Cardiac muscle cell (in vitro differentiated cells and primary cell): ENCODE measurements around the gene NECAB3. TPM values are rescaled to one million over a fixed set of nuclear protein-coding genes. Genes with fewer than 3 reads are reported as not detected.
"Not testable (repeated sequence)": the region's sequence is repeated elsewhere in the genome, so short reads cannot be mapped to it uniquely, and the experiment has no call there.

Source experiments
- DNase-seq, 2 donors: peaks; one replicate each; pipeline versions ENCODE4 v3.0.0 to v3.0.0-alpha.2; 2010 to 2017; ENCODE audit warnings: low read depth in 1 of 2, low spot score in 1 of 2
- H3K27ac ChIP-seq: fragments of 200-600 bp; sonication (generic); 2 replicates; pipeline ENCODE4 v1.5.1; 2016
- H3K27me3 ChIP-seq: fragments of 200-600 bp; sonication (generic); 2 replicates; pipeline ENCODE4 v1.6.0; 2016; ENCODE audit warnings: control low read depth
- H3K36me3 ChIP-seq: fragments of 200-600 bp; sonication (generic); 2 replicates; pipeline ENCODE4 v1.5.1; 2016; ENCODE audit warnings: control low read depth
- H3K4me1 ChIP-seq: fragments of 200-600 bp; sonication (generic); 2 replicates; pipeline ENCODE4 v1.8.1; 2017; ENCODE audit warnings: low read depth, mild to moderate bottlenecking, mixed run types
- H3K4me3 ChIP-seq: fragments of 200-600 bp; sonication (generic); 2 replicates; pipeline ENCODE4 v1.5.1; 2016; ENCODE audit warnings: mild to moderate bottlenecking
- H3K9me3 ChIP-seq: fragments of 200-600 bp; sonication (generic); 2 replicates; pipeline ENCODE4 v1.5.1; 2017; ENCODE audit warnings: low read depth, mild to moderate bottlenecking, control low read depth
- CTCF ChIP-seq: IDR thresholded peaks from 2 replicates; pipeline ENCODE4 v1.5.1; 2012; ENCODE audit warnings: low read depth, mild to moderate bottlenecking, low read length
- polyA plus RNA-seq: library from polyadenylated mRNA; unstranded; fragments of >200 nt; fragmentation: Nextera tagmentation; extraction: Ambion mirVana; gene quantifications from 2 replicates; pipeline ENCODE4 v1.2.1, GENCODE V29; 2016
- total RNA-seq: library from RNA; depleted of rRNA; stranded (reverse); fragments of >200 nt; gene quantifications from 2 replicates; pipeline ENCODE4 v1.2.3, GENCODE V29; 2016

NECAB3 gene
- total and polyA plus RNA-seq, 2 experiments from 2014 or later, result 93.1 to 187 TPM

GRCh38 chr20:33650111-33650752 is 24.0 kb downstream of the NECAB3 start:
- no peak for TF ChIP-seq CTCF
- H3K9me3 ChIP-seq, result no peaks in the 10 kb centered on the region
- no peaks in the 10 kb centered on the region for H3K27me3 ChIP-seq
- no peak for DNase-seq
- no peak overlapping the region for H3K4me3 ChIP-seq
- H3K4me1 ChIP-seq, result peaks cover 18% of the 10 kb centered on the region
- peaks cover 6% of the 10 kb centered on the region for H3K36me3 ChIP-seq
- peak overlapping the region; percentile 42 for H3K27ac ChIP-seq

- no peak for DNase-seq
- TF ChIP-seq CTCF, result no peak
- Histone ChIP-seq H3K4me3 (no peak overlapping the region), H3K36me3 (peaks cover 13% of the 10 kb centered on the region), H3K4me1 (peaks cover 18% of the 10 kb centered on the region), H3K27ac (peak overlapping the region; percentile 54), H3K9me3 (no peaks in the 10 kb centered on the region), H3K27me3 (no peaks in the 10 kb centered on the region)
These were observed 25.0 kb downstream of the NECAB3 start for GRCh38 chr20:33649201-33649681.

- TF ChIP-seq CTCF, result no peak
- peak in 1 of 2 donors; percentile 74 for DNase-seq
- H3K27ac ChIP-seq, result peak overlapping the region; percentile 54
- H3K9me3 ChIP-seq, result no peaks in the 10 kb centered on the region
- peaks cover 13% of the 10 kb centered on the region for H3K36me3 ChIP-seq
- H3K4me1 ChIP-seq, result peaks cover 18% of the 10 kb centered on the region
- no peaks in the 10 kb centered on the region for H3K27me3 ChIP-seq
- H3K4me3 ChIP-seq, result no peak overlapping the region
These were observed 25.7 kb downstream of the NECAB3 start for GRCh38 chr20:33648396-33649004.

GRCh38 chr20:33647603-33648395 is 26.4 kb downstream of the NECAB3 start:
- Histone ChIP-seq H3K27me3 (no peaks in the 10 kb centered on the region), H3K36me3 (peaks cover 13% of the 10 kb centered on the region), H3K4me3 (no peak overlapping the region), H3K4me1 (peaks cover 18% of the 10 kb centered on the region), H3K27ac (peak overlapping the region; percentile 54), H3K9me3 (no peaks in the 10 kb centered on the region)
- peak in 1 of 2 donors; percentile 61 for DNase-seq
- no peak for TF ChIP-seq CTCF

GRCh38 chr20:33646959-33647602 is 27.1 kb downstream of the NECAB3 start:
- not testable (repeated sequence) for H3K9me3 ChIP-seq, H3K4me3 ChIP-seq, H3K27me3 ChIP-seq
- peaks cover 13% of the 10 kb centered on the region for H3K36me3 ChIP-seq
- peak in 1 of 2 donors; percentile 59 for DNase-seq
- H3K4me1 ChIP-seq, result peaks cover 18% of the 10 kb centered on the region
- H3K27ac ChIP-seq, result peak overlapping the region; percentile 36
